ENCODE measurements around the gene TMEM207. TPM values are rescaled to one million over a fixed set of nuclear protein-coding genes. Genes with fewer than 3 reads are reported as not detected.

TMEM207 gene
- total RNA-seq, 1 experiment from 2014 or later, result not detected

- intact Hi-C loops (cut with micrococcal nuclease), result loop anchor here (1.0 kb wide), 1 partner anchor 207 kb away; no protein-coding TSS in a partner anchor
- H3K27me3 Mint-ChIP-seq (ENCODE audit: insufficient read depth, unreplicated experiment), result no peaks in the 10 kb centered on the region
- H3K9me3 Mint-ChIP-seq (ENCODE audit: unreplicated experiment), result peaks cover 18% of the 10 kb centered on the region
- H3K4me1 Mint-ChIP-seq (ENCODE audit: insufficient read depth, unreplicated experiment), result peaks cover 18% of the 10 kb centered on the region
- CTCF ChIA-PET, result no interaction called here
- POLR2A ChIA-PET, result interaction anchor here (1.4 kb wide), 1 partner anchor 80 kb away, joined by 3 read pairs; the partner anchor contains the start of gene IL1RAP
- TF ChIP-seq CTCF (IDR thresholded peaks at IDR 0.05; ENCODE audit: unreplicated experiment), result no peak
- no peak for DNase-seq (ENCODE audit: unreplicated experiment)
- H3K36me3 Mint-ChIP-seq (ENCODE audit: insufficient read depth, unreplicated experiment), result no peaks in the 10 kb centered on the region
- H3K27ac Mint-ChIP-seq (ENCODE audit: low read depth, unreplicated experiment), result no peak overlapping the region
- BruUV-seq (replicated peaks), result no TSS peak
- H3K4me3 Mint-ChIP-seq (ENCODE audit: unreplicated experiment), result no peak overlapping the region
Observed at GRCh38 chr3:190433626-190434025, 16.1 kb downstream of the TMEM207 start.

- POLR2A ChIA-PET, result interaction anchor here (1.4 kb wide), 1 partner anchor 81 kb away, joined by 3 read pairs; the partner anchor contains the start of gene IL1RAP
- TF ChIP-seq CTCF (IDR thresholded peaks at IDR 0.05; ENCODE audit: unreplicated experiment), result no peak
- Mint-ChIP-seq H3K27me3 (ENCODE audit: insufficient read depth, unreplicated experiment) (no peaks in the 10 kb centered on the region), H3K27ac (ENCODE audit: low read depth, unreplicated experiment) (no peak overlapping the region), H3K4me1 (ENCODE audit: insufficient read depth, unreplicated experiment) (peaks cover 18% of the 10 kb centered on the region), H3K36me3 (ENCODE audit: insufficient read depth, unreplicated experiment) (no peaks in the 10 kb centered on the region), H3K9me3 (ENCODE audit: unreplicated experiment) (peaks cover 18% of the 10 kb centered on the region), H3K4me3 (ENCODE audit: unreplicated experiment) (no peak overlapping the region)
- CTCF ChIA-PET, result no interaction called here
- DNase-seq (ENCODE audit: unreplicated experiment), result peak; percentile 30
- BruUV-seq (replicated peaks), result no TSS peak
- intact Hi-C loops (cut with micrococcal nuclease), result no loop called here
Observed at GRCh38 chr3:190432216-190432615, 17.5 kb downstream of the TMEM207 start.

GRCh38 chr3:190430906-190431305, 18.8 kb downstream of the TMEM207 start:
- BruUV-seq (replicated peaks), result no TSS peak
- ChIA-PET POLR2A (no interaction called here), CTCF (interaction anchor here (0.6 kb wide), 1 partner anchor 1391 kb away, joined by 3 read pairs; no protein-coding TSS in a partner anchor)
- H3K27me3 Mint-ChIP-seq (ENCODE audit: insufficient read depth, unreplicated experiment), result no peaks in the 10 kb centered on the region
- H3K4me1 Mint-ChIP-seq (ENCODE audit: insufficient read depth, unreplicated experiment), result peaks cover 18% of the 10 kb centered on the region
- no peak for DNase-seq (ENCODE audit: unreplicated experiment)
- peaks cover 18% of the 10 kb centered on the region for H3K9me3 Mint-ChIP-seq (ENCODE audit: unreplicated experiment)
- no peak overlapping the region for H3K27ac Mint-ChIP-seq (ENCODE audit: low read depth, unreplicated experiment)
- H3K36me3 Mint-ChIP-seq (ENCODE audit: insufficient read depth, unreplicated experiment), result no peaks in the 10 kb centered on the region
- TF ChIP-seq CTCF (IDR thresholded peaks at IDR 0.05; ENCODE audit: unreplicated experiment), result no peak
- intact Hi-C loops (cut with micrococcal nuclease), result no loop called here
- no peak overlapping the region for H3K4me3 Mint-ChIP-seq (ENCODE audit: unreplicated experiment)

DNA sequence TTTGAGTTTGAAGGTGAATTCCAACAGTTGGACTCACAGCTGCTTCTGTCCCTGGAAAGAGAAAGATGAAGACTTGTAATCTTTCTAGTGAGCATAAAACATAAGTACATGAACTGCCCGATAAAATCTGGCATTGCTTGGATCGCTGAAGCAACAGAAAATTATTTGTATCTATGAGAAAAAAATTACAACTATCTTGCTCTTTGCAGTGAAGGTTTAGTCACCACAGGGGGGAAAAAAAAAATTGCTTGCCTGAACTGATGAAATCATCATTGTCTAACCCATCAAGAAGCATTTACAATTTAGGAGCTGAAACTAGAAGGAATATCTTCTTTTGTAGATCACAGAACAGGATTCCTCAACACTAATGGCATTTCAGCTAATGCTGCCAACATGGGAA, 20.0 kb downstream of the TMEM207 start:
- no TSS peak for BruUV-seq (replicated peaks)
- Mint-ChIP-seq H3K9me3 (ENCODE audit: unreplicated experiment) (peaks cover 12% of the 10 kb centered on the region), H3K27ac (ENCODE audit: low read depth, unreplicated experiment) (no peak overlapping the region), H3K27me3 (ENCODE audit: insufficient read depth, unreplicated experiment) (no peaks in the 10 kb centered on the region), H3K36me3 (ENCODE audit: insufficient read depth, unreplicated experiment) (peaks cover 1% of the 10 kb centered on the region), H3K4me3 (ENCODE audit: unreplicated experiment) (no peak overlapping the region), H3K4me1 (ENCODE audit: insufficient read depth, unreplicated experiment) (peaks cover 15% of the 10 kb centered on the region)
- DNase-seq (ENCODE audit: unreplicated experiment), result no peak
- CTCF ChIA-PET, result interaction anchor here (1.3 kb wide), 1 partner anchor 12 kb away, joined by 5 read pairs; no protein-coding TSS in a partner anchor
- no peak for TF ChIP-seq CTCF (IDR thresholded peaks at IDR 0.05; ENCODE audit: unreplicated experiment)
- intact Hi-C loops (cut with micrococcal nuclease), result no loop called here
- POLR2A ChIA-PET, result interaction anchor here (0.8 kb wide), 1 partner anchor 288 kb away, joined by 3 read pairs; no protein-coding TSS in a partner anchor

Data from MCF 10A (cell line).